NCI-H146 treated with DMSO at 0.1 percent for 48 hours (cell line): ENCODE measurements around the gene AGBL4.

ENCODE experiments used
- DNase-seq: peaks from one replicate; lab custom pipeline; 2025; ENCODE audit not compliant: unreplicated experiment; lab: John Stamatoyannopoulos, UW

Gene AGBL4

DNA sequence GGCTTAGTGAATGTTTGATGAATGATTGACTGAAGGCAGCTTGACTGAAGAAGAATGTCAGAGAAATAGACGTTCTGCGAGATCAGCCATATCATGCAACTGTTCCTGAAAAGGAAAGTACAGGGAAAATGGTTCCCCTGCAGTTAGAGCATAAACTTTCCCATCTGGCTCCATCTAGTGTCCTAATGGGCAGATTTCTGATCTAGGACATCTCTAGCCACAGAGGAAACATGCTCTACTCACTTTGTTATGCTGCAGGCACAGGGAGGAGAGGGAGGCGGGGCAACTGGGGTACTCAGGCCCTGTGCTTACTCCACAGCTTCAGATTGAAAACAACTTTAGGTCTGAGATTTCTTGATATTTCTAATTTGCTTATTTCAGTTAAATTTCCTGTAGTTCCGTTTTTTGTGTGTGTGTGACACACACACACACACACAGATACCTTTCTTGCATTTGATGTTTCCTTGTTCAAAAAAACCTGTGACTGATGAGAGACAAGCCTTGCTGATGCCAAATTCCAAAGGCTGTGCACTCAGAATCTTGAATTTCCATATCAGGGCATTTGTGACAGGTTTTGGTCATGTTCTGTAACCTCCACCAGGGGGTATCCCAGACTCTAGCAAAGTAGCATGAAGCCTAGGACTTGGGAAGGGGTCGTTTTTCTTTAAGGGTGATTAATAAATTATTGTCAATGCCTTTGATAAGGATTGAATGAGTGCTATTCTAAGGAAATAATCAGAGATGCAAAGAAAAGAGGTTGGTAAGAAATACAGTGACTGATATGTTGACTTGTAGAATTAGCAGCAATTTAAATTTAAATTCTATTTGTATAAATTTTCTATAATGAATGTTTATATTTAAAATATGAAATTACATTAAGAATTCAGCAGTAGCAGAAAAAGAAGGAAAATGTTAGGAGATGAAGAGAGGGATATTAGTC lies 1107.4 kb downstream of the AGBL4 start:
- DNase-seq: peak; percentile 5

DNA sequence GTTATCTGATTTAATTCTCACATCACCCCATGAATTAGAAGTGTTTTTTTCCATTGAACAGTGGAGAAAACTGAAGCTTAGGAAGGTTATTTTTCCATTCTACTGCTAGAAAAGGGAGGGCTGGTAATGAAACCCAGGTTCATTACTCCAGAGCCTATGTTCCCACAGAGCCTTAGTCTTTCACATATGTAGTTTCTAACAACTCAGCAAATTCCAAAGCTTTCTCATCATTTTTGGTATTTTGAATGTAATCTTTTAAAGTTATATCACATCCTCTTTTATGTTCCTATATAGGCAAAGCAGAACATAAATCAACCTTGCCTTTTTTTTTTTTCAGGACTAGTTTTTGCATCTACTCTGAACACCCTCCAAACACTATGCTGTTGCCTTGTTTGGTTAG lies 1115.1 kb downstream of the AGBL4 start:
- DNase-seq: no peak

DNA sequence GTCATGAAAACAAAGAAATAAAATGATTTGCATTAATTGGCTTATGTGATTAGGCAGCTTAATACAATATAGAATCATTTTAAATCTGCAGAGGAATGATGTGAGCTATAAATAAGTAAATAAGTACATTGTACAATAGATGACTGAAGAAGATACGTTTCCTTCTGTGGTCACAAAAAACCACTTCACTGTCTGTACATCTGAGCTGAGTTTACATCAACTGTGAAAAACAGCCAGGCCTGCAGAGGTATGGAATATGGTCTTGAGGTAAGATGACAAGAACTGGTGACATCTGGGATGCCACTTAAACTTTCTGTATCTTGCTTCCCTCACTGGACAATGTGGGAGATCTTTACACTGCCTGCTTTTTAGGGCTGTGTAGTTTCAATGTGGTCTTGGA lies 1117.0 kb downstream of the AGBL4 start:
- no peak for DNase-seq

DNA sequence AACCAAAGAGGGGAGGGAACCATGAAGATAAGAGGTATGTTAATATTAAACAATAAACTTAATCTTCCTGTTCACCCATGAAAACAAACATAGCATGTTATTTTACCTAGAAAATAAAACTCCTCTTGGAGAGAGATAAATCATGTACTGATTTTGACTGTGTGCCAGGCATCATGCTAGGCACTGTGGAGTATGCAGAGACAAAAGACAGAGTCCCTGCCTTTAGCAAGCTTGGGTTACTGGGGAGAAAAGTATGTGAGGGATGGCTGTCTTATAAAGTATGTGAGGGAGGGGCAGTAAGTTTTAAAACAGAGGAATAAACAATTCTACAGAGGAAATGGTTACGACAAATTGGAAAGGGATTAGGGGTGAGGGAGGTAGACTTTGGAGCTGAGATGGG lies 1117.6 kb downstream of the AGBL4 start:
- no peak for DNase-seq

DNA sequence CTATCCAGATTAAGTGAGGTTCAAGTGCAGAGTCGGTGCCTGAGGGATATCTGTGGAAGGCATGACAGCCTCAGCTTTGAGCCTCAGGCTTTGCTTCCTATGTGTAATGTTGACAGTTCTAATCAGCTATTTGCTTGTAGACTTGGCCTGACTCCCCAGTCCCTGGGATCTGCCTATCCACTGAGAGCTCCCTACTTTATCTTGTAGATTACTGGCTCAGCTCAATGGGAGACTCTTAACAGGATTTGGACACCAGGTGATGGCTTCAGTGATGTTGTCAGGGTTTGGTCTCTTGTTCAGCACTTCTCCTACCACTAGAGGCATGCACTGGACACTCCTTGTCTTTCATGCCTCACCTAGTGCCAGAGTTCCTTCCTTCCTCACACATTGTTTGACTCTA lies 1120.5 kb downstream of the AGBL4 start:
- DNase-seq: no peak

DNA sequence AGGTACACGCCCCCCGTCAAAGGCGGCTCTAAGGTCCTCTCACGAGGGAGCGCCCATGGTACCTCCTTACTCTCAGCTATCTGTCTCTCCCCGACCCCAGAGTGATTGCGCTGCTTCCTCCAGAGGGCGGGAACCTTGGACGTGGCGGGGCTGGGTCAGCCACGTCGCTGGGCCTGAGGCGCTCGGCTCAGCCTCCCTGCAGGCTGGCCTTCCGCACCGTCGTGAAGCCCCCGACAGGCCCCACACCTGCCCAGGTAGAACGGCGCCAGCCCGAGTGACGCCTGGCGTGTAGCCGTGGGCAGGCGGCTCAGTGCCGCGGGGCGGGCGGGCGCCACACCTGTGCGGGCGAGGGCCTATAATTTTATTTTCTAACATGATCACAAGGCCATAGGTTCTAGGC lies 1124.9 kb downstream of the AGBL4 start:
- DNase-seq: no peak

DNA sequence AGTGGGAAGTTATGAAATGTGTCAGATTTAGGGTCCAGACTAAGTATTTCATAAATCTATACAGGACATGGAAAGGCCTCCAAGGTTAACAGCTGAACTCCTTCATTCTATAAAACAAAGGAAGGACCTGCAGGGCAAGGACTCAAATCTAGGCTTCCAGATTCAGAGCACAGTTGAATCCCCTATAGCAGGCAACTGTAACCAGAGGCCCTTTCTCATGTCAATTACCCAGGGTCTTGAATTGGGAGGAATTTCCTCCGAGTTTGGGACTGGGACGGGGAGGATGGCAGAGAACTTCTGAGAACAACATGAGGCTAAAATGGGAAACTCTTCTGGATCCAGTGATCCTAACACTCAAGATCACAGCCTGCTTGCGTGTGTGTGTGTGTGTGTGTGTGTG lies 1134.1 kb downstream of the AGBL4 start:
- DNase-seq: no peak

DNA sequence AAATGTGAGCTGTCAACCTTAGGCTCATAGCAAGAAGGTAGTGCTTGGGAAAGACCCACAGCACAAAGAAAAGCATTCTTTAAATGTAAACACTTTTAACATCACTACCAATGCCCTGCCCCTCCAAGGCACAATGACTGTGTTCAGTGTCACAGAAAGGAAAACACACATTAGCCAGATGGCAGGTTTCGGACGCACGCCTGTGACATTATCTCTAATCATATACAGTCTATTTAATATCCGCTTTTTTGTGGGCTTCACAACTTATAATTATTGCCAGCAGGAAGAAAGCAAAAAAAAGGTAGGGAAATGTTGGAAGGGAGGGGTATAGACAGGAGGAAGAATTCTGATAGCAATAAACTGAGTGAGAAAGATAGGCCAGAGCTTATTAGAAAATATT lies 1134.7 kb downstream of the AGBL4 start:
- DNase-seq: peak; percentile 59

DNA sequence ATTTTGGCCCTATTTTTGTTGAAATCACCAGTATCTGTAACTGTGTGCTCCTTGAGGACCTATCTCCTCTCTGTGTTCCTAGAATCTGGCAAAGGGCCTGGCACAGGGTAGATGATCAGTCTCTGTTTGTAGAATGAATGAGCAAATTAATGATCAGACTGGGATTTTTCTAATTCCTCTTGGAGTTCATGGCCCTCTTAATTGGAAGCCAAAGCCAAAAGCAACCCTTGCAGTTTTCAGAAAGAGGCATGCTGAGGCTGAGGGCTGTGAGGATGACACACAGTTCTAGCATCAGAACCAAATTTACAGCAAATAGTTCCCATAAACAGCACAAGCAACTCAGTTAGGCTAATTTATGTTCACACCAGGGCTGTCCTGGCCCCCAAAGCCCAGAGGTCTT lies 1136.0 kb downstream of the AGBL4 start:
- DNase-seq: no peak

DNA sequence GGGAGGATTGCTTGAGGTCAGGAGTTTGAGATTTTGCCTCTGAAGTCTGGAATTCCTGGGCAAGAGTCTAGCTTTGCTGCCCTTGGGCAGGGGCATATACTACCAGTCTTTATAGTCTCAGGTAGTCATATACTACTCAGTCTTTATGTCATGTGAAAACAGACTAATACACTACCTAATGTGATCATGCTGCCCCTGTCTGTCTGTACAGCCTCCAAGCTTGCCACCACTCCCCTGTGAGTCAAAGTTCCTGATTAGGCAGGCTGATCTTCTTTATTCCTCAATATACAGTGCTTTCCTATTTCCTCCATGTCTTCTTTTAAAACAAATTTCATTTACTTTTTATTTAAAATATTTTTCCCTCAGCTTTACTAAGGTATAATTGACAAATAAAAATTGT lies 1141.7 kb downstream of the AGBL4 start:
- DNase-seq: no peak

DNA sequence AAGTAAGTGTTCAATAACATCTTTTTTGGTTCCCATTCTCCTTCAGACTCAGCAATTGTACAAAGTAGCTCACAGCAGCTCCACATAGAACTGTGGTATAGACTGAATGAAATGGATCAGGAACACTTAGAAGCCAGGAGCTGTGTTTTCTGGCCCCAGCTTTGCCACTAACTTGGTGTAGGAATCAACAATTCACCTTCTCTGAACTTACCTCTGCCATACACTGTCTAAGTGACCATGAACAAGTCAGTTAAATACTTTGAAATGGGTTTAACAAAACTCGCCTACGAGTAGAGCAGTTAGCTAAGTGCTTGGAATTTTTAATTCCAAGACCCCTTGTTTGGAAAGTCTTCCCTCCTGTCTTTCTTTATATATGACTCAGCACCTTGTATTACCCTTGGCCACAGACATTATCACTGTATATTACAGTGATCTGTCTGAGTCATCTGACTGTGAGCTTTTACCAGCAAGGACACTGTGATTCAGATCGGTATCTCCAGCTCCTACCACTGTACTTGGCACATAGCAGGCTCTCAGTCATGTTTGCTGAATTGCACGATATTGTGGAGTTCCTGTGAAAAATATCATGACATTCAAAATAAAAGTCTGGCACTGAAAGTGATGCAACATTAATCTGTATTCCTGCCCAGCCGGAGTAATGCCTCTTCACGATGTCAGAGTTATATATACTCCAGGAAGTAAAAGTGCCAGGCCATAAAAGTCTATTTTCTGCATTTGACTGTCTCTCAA lies 1145.4 kb downstream of the AGBL4 start:
- DNase-seq: no peak

DNA sequence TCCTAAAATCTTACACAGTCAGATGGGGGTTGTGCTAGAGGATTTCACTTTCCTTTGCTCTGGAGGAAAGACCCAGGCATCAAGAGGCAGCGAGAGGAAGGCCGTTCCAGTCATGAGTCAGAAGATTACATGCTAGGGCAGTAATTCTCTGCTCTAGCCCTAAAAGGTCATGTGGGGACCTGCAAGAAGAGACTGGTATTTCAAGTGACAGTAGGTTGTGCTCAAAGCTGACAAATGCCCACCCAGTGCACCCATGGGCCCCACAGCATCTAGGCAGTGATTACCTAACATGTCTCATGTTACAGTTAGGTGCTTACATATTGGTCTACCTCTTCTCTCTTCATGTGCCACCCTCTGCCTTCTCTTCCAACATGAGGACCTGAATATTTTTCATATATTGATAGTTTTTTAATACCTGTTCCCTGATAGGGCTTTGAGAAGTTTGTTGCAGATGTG lies 1147.4 kb downstream of the AGBL4 start:
- DNase-seq: no peak

DNA sequence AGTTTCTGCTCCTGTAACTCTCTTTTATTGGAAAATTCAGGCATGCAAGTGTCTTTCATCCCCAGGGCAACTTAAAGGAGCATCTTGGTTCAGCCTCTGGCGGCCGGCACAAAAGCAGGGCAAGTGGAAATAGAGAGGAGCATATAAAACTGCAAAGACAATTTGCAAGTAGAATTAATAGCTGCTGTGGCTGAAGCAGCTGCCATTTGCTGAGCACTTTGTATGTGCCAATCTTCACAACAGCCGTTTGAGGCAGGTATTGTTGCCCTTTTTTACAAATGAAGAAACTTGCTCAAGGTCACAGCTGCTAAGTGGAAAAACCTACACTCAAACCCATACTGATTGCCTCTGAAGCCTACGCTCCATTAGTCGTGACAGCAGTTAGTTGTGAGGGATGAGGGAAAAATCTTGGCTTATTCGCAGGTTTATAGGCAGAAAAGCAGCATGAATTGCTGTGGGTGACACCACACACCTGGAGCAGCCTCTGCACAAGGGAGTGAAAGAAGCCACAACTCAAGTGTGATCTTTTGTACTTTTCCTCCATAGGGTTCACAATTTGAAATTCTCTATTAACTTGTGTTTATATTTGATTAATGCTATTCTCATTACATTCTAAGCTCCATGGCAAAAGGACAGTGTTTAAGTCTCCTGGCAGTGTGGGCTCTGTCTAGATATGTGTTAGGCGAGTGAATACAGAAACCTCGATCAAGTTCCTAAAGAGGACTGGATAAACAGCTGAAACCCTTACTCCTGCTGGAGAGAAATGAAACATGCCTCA lies 1148.0 kb downstream of the AGBL4 start:
- DNase-seq: no peak

DNA sequence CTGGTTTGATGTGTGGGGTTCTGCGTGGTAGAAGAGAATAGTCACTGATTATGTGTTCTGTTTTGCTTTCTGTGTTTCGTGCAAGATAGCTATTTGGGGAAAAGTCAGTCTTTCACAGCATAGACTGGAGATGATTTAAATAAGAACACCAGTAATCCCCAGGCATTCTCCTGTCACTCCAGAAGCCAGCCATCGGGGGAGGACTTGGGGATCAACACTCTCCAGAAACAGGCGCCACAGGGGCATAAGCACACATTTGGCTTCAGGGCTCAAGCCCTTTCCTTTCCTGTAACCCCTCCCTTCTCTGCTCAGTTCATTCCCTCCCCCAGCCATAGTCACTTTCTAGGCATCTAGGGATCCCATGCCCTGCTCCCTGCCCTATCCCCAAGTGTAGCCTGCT lies 1149.8 kb downstream of the AGBL4 start:
- DNase-seq: no peak

DNA sequence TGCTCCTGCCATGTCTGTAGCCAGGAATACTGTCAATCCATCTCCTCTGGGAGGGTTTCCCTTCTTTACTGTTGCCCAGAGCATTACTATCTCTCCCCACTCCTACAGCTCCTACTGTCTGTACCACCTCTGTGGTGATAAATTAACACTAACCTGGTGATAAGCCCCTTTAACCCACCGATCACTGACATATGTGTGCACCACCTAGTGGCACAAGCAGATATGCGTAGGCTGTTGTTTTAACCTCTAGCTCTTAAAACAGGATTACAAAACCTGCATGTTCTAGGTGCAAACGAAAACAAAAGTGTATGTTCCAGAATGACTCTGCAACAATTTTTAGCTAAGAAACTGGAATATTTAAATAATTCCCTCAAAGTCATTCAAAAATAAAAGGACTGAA lies 1153.2 kb downstream of the AGBL4 start:
- DNase-seq: peak; percentile 0

DNA sequence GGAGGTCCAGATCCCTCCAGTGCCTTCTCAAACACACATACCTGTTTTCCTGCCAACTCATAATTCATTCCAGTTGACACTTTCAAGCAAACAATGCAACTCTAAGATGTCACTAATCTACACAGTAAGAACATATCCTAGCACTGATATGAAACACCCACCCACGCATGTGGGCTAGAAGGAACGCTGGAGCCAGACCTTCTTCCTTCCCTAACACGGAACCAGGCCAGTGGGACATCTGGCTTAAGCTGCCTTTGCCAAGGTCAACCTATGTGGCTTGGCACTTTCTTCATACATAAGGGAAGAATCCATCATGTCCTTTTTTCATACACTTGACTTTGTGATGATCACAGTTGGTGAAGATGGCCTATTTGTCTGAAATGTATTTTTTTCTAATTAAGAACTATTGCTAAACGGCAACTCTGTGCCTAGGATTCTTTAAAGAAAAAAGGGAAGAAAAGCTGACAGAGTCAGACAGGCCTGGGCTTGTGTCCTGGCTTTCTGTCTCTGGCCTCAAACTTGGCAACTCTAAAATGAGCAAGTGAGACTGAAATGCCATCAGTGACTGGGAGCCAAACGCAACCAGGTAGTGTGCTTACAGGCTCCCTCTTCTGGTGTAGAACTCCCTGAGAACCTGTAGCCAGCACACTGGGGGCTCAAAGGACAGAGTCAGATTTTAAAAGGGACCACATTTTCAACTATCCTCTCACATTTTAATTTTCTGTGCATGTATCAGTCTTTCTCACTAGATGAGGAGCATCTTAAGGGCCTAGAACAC lies 1154.4 kb downstream of the AGBL4 start:
- no peak for DNase-seq

DNA sequence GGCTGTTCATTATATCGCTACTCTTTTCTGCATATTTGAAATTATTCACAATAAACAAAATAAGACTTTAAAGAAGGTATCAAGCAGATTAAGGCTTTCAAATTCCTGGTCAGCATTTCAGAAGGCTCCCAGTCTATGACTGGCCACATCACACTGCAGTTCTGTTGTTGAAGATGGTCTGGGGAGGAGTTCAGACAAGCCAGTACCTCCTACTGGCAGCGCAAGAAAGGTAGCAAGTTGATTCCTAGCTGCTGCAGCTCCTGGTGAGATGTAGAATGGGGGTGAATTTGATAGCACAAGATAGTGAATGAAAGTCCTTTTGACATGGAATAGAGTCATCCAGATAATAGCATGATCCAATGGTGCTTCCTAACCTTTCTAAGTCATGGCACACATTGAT lies 1158.8 kb downstream of the AGBL4 start:
- DNase-seq: no peak

DNA sequence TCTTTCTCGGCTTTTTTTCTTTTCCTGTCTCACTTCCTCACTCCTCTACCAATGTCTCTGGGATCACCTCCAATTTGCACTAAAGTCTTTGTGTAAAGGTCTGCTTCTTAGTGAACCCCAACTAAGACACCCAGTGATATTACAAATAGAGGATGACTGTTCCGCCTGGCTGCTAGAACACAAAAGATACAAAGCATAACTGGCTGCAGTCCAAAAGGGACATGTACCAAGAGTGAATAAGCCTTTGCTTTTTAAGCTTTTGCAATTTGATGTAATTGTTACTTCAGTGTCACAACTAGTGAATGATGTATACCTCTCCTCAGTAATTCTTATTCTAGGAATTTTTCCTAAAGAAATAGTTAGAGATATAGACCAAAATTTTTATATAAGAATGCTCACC lies 1164.3 kb downstream of the AGBL4 start:
- peak; percentile 2 for DNase-seq

DNA sequence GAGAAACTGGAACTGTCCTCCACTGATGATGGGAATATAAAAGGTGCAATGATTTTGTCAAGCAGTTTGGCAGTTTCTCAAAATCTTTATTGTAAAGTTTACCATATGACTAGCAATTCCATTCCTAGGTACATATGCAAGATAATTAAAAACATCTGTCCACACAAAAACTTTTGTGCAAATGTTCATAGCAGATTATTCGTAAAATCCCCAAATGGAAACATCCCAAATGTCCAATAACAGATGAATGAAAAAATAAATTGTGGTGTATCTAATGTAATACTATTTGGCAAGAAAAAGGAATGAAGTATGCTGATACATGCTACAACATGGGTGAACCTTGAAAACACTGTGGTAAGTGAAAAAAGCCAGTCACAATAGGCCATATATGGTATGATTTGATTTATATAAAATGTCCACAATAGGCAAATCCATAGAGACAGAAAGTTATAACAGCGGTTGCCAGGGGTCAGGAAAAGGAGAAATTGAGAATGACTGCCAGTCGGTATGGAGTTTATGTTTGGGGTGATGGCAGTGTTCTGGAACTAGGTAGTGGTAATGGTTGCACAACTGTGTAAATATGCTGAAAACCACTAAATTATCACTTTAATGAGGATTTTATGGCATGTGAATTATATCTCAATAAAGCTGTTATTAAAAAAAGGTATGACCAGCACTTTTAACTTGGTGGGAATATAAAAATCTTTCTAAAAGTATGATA lies 1165.4 kb downstream of the AGBL4 start:
- no peak for DNase-seq

DNA sequence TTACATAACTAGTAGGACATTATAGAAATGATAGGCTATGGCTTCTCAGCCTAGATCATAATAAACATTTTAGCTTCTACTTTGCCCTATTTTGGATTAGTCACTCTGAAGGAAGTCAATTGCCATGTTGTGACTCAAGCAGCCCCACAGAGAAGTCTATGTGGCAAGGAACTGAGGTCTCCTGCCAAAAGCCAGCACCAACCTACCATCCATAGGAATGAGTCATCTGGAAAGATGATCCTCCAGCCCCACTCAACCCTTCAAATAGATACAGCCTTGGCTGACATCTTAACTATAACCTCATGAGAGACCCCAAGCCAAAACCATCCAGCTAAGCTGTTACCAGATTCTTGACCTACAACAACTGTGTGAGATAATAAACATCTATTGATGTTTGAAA lies 1170.7 kb downstream of the AGBL4 start:
- DNase-seq: no peak
